Keratinocyte (primary cell): ENCODE measurements around the gene PIP4K2A. TPM values are rescaled to one million over a fixed set of nuclear protein-coding genes. Genes with fewer than 3 reads are reported as not detected.

Experiments
- DNase-seq: peaks from one replicate; pipeline ENCODE4 v3.0.0-alpha.2; 2011; ENCODE audit warnings: low read depth, missing footprints, low spot score
- FAIRE-seq: peaks from 2 replicates; lab custom pipeline; 2011; peaks lifted over from hg19 to GRCh38; lab: Jason Lieb, UNC
- H2AFZ ChIP-seq: 2 replicates; pipeline ENCODE4 v1.6.0; 2012; ENCODE audit warnings: low read length, control low read depth, inconsistent platforms; ENCODE audit not compliant: control insufficient read depth
- H3K27ac ChIP-seq: 2 replicates; pipeline ENCODE4 v1.5.1; 2011; ENCODE audit warnings: low read length; ENCODE audit not compliant: control insufficient read depth, insufficient read depth
- H3K27me3 ChIP-seq: 3 replicates; pipeline ENCODE4 v1.6.0; 2011; ENCODE audit warnings: low read length; ENCODE audit not compliant: control insufficient read depth, insufficient read depth; ENCODE audit errors: extremely low read depth
- H3K36me3 ChIP-seq, 2 experiments: 2 replicates in 1 of 2; 3 replicates in 1 of 2; pipeline ENCODE4 v1.5.1; 2011; ENCODE audit warnings: low read length in 2 of 2, mild to moderate bottlenecking in 1 of 2; ENCODE audit not compliant: control insufficient read depth in 2 of 2, insufficient read depth in 2 of 2; ENCODE audit errors: extremely low read depth in 1 of 2
- H3K4me1 ChIP-seq: 3 replicates; pipeline ENCODE4 v1.5.1; 2011; ENCODE audit warnings: low read length; ENCODE audit not compliant: control insufficient read depth, insufficient read depth; ENCODE audit errors: extremely low read depth
- H3K4me2 ChIP-seq: 3 replicates; pipeline ENCODE4 v1.6.0; 2011; ENCODE audit warnings: low read depth, low read length; ENCODE audit not compliant: control insufficient read depth, insufficient read depth; ENCODE audit errors: extremely low read depth
- H3K4me3 ChIP-seq, 3 experiments: fragments of 200-600 bp in 1 of 3; sonication (generic) in 1 of 3; 2 replicates in 2 of 3; 3 replicates in 1 of 3; pipeline ENCODE4 v1.5.1; 2011 to 2016; ENCODE audit warnings: low read length in 3 of 3, mild to moderate bottlenecking in 3 of 3, control low read depth in 2 of 3, inconsistent platforms in 1 of 3, low read depth in 1 of 3, mixed read lengths in 1 of 3, mixed run types in 1 of 3, moderate library complexity in 1 of 3; ENCODE audit not compliant: control insufficient read depth in 2 of 3, insufficient read depth in 2 of 3; ENCODE audit errors: extremely low read depth in 1 of 3
- H3K79me2 ChIP-seq: 2 replicates; pipeline ENCODE4 v1.6.0; 2012; ENCODE audit warnings: low read length; ENCODE audit not compliant: control insufficient read depth, insufficient read depth
- H3K9ac ChIP-seq: 3 replicates; pipeline ENCODE4 v1.6.0; 2011; ENCODE audit warnings: low read length; ENCODE audit not compliant: control insufficient read depth, insufficient read depth; ENCODE audit errors: extremely low read depth
- H3K9me1 ChIP-seq: 3 replicates; pipeline ENCODE4 v1.6.0; 2011; ENCODE audit warnings: low read length; ENCODE audit not compliant: control insufficient read depth, insufficient read depth; ENCODE audit errors: extremely low read depth
- H3K9me3 ChIP-seq: 2 replicates; pipeline ENCODE4 v1.5.1; 2012; ENCODE audit warnings: low read depth, low read length; ENCODE audit not compliant: control insufficient read depth
- H4K20me1 ChIP-seq: 3 replicates; pipeline ENCODE4 v1.6.0; 2011; ENCODE audit warnings: low read length; ENCODE audit not compliant: control insufficient read depth, insufficient read depth; ENCODE audit errors: extremely low read depth
- CTCF ChIP-seq, 3 experiments: IDR thresholded peaks in 1 of 3; conservative IDR thresholded peaks in 1 of 3; optimal IDR thresholded peaks in 1 of 3; 2 replicates in 2 of 3; 3 replicates in 1 of 3; pipeline versions ENCODE3 to v1.5.1; 2011; ENCODE audit warnings: low read length in 3 of 3, mild to moderate bottlenecking in 3 of 3, moderate library complexity in 2 of 3, control low read depth in 1 of 3, inconsistent platforms in 1 of 3; ENCODE audit not compliant: insufficient read depth in 2 of 3; ENCODE audit errors: extremely low read depth in 1 of 3
- EZH2 ChIP-seq: IDR thresholded peaks from one replicate; pipeline ENCODE4 v1.6.1; 2012; ENCODE audit warnings: inconsistent platforms, mild to moderate bottlenecking, low read length, moderate library complexity
- dilution Hi-C: fragments of 300-500 bp; cut with MboI; formaldehyde crosslinking; loops from one replicate; pipeline ENCODE4 v1.7.0; 2020; ENCODE audit warnings: low sequenced_read_pairs; ENCODE audit not compliant: extremely low pct_ligation_motif_present
- polyA plus RNA-seq, 5 experiments: library from polyadenylated mRNA; depleted of rRNA in 3 of 5; stranded (reverse) in 3 of 5; stranded (forward) in 1 of 5; unstranded in 1 of 5; fragments of >200 nt; gene quantifications; 1 replicate in 1 of 5; 2 replicates in 3 of 5; 3 replicates in 1 of 5; pipeline versions ENCODE4 v1.2.1 to v1.2.3, GENCODE V29; 2011 to 2012; ENCODE audit warnings: missing spikeins in 2 of 5, low read depth in 1 of 5, low replicate concordance in 1 of 5

PIP4K2A gene
- polyA plus RNA-seq, 1 donor (not counting 4 experiments of a cell fraction or from before 2014, with no cell fraction given) = 15.5 TPM

GRCh38 chr10:22677333-22677732, 37.0 kb downstream of the PIP4K2A start:
- dilution Hi-C loops = no loop called here
- H3K4me2 ChIP-seq = no peak overlapping the region
- H3K4me1 ChIP-seq = peaks cover 15% of the 10 kb centered on the region
- no peaks in the 10 kb centered on the region for H3K9me1 ChIP-seq
- H3K9me3 ChIP-seq = no peaks in the 10 kb centered on the region
- H4K20me1 ChIP-seq = no peaks in the 10 kb centered on the region
- H3K27ac ChIP-seq = no peak overlapping the region
- no peak overlapping the region for H3K9ac ChIP-seq
- no peak for DNase-seq
- no peak overlapping the region for H3K4me3 ChIP-seq
- FAIRE-seq = no peak
- H3K27me3 ChIP-seq = no peaks in the 10 kb centered on the region
- no peak for TF ChIP-seq CTCF (optimal IDR thresholded peaks at IDR 0.05 in 1 of 3, IDR thresholded peaks at IDR 0.05 in 1 of 3, conservative IDR thresholded peaks at IDR 0.05 in 1 of 3; ENCODE audit: extremely low read depth in 1 of 3, insufficient read depth in 2 of 3, low read length in 3 of 3)
- TF ChIP-seq EZH2 = no peak
- peaks cover 24% of the 10 kb centered on the region for H3K79me2 ChIP-seq
- H3K36me3 ChIP-seq = no peaks in the 10 kb centered on the region
- H2AFZ ChIP-seq = no peak overlapping the region

DNA sequence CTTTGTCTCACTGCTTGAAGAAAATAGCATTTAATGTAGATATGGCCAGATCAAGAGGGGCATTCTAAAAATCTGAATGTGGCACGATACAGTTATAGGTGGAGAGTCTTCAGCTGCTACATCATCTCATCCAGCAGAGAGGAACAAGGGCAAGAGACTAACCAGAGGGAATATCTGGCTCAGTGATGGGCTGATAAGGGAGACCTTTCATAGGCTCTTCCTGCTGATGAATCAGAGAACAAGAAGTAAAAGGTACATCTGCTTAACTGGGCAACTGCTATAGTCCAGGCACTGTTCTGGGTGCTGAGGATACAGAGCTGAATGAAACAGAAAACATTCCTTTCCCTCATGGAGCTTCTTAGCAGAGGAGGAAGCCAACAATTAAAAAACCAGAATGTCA, 37.9 kb downstream of the PIP4K2A start:
- Histone ChIP-seq H3K4me1 (peaks cover 9% of the 10 kb centered on the region), H3K9me3 (no peaks in the 10 kb centered on the region), H3K9ac (no peak overlapping the region), H4K20me1 (no peaks in the 10 kb centered on the region), H3K4me2 (no peak overlapping the region), H3K27ac (no peak overlapping the region), H3K27me3 (no peaks in the 10 kb centered on the region), H3K9me1 (no peaks in the 10 kb centered on the region), H3K4me3 (no peak overlapping the region), H3K79me2 (peaks cover 24% of the 10 kb centered on the region), H3K36me3 (no peaks in the 10 kb centered on the region), H2AFZ (no peak overlapping the region)
- DNase-seq (no peak), FAIRE-seq (no peak)
- TF ChIP-seq CTCF (optimal IDR thresholded peaks at IDR 0.05 in 1 of 3, IDR thresholded peaks at IDR 0.05 in 1 of 3, conservative IDR thresholded peaks at IDR 0.05 in 1 of 3; ENCODE audit: extremely low read depth in 1 of 3, insufficient read depth in 2 of 3, low read length in 3 of 3) = no peak
- no peak for TF ChIP-seq EZH2
- dilution Hi-C loops = no loop called here
